GM18909 (cell line): ENCODE data around the gene ZNF45.
"Not testable (repeated sequence)": the region's sequence is repeated elsewhere in the genome, so short reads cannot be mapped to it uniquely, and the experiment has no call there.

Experiments used
- ATAC-seq: cut with Tn5 transposase; IDR thresholded peaks from one replicate; pipeline ENCODE4 v1.9.1; 2021; ENCODE audit warnings: mild to moderate bottlenecking; ENCODE audit not compliant: unreplicated experiment, poor library complexity

The ZNF45 gene

GRCh38 chr19:43934985-43935708 is at the start of gene ZNF45:
Gene ZNF45, minus strand, starts transcription at chr19:43935282. Its CDS starts 13,097 bp downstream, at chr19:43922185.
- ATAC-seq: peak; percentile 95

GRCh38 chr19:43984687-43985000 is 49.6 kb upstream of the ZNF45 start:
- no peak for ATAC-seq

DNA sequence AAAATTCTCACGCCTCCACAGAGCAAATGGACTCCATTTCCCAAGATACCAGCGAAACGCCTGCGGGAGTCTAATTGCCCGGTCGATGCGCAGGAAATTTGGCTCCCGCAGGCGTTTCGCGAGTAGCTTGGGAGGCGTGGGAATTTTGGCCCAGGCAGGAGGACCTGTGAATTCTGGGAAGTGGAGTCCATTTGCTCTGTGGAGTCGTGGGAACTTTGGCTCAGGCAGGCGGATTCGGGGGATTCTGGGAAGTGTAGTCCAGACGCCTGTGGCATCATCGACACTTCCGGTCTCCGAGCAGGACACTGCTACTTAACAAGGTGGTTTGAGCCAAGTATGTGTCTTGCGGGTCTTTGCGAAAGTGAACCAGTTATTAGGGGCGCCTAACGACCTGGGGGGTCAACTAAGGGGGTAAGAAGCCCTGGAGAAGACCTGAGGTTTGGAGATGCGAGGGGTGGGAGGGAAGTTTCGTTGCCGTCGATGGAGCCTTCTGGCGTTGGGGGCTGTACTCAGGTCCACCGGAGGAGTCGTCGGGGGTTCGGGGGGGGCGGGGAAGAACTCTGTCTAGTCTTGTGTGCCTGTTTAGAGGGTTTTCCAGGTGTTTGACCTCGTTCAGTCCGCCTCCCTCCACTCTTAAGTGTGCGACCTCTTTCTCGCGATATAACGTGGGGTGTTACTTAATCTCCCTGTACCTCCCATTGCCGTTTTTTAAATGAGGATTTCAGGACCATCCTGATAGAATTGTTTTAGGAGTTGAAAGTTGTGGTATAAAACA is 49.0 kb upstream of the ZNF45 start, which contains the start of gene ZNF155:
Gene ZNF155 (plus strand): TSS at position 277 of the 775 bp plus-strand sequence. CDS start 4,356 bp downstream, outside the sequence.
- ATAC-seq: peak; percentile 81

DNA sequence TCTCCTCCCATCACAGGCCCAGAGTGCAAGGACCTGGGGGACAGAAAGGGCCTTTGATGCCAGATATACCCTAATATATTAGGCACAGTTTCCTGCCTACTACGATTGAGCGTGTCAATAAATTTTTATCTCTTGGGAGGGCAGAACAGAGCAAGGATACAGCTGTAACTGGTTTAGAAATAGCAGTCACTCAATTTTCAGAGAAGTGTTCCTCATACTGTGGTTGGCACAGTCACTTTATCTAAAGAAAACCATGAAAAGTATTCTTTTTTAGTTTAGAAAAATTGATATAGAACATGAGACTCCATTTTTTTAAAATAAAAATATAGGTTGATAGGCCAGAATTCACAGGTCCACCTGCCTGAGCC is 48.4 kb upstream of the ZNF45 start:
- peak; percentile 12 for ATAC-seq

DNA sequence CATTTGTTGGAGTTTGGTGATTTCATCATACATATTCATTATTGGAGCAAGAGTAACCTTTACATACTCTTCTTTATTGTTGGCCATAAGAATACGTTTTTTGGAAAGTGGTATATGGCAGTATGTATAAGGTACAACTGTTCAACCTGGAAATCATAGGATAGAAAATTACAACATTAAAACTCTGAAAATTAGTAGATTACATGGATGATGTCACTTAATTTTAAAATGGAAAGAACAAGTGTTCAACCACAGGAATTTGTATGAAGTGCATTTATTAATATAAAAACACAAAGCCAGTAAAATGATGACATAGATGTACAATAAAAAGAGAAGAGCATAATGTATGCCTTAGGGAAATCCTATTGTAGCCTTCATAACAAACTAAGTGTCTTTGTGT is 41.6 kb upstream of the ZNF45 start:
- no peak for ATAC-seq

- ATAC-seq: no peak
These were observed 31.1 kb upstream of the ZNF45 start for GRCh38 chr19:43966079-43966694.

DNA sequence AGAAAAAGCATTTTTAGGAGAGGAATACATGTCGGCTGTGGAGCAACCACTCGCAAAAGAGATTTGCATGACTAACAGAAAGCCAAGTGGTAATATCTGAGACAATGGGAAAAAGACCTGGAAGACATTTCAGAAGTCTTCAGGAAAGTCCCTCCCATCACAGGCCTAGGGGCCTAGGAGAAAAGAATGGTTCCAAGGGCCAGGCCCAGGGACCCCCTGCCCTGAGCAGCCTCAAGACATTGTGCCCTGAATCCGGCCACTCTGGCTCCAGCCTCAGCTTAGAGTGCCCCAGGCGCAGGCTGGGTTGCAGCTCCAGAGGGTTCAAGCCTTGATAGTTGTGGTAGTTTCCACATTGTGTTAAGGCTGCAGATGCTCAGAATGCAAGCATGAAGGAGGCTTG is 25.3 kb upstream of the ZNF45 start:
- ATAC-seq: no peak

- ATAC-seq: no peak
These were observed 22.8 kb upstream of the ZNF45 start for GRCh38 chr19:43957891-43958290.

GRCh38 chr19:43956827-43957226 is 21.7 kb upstream of the ZNF45 start:
- ATAC-seq: no peak

- peak; percentile 92 for ATAC-seq
These were observed 16.0 kb upstream of the ZNF45 start, which contains the start of gene ZNF221 for GRCh38 chr19:43950834-43951645. Gene ZNF221, plus strand, starts transcription at chr19:43951228. Its CDS starts 11,499 bp downstream, at chr19:43962727.

DNA sequence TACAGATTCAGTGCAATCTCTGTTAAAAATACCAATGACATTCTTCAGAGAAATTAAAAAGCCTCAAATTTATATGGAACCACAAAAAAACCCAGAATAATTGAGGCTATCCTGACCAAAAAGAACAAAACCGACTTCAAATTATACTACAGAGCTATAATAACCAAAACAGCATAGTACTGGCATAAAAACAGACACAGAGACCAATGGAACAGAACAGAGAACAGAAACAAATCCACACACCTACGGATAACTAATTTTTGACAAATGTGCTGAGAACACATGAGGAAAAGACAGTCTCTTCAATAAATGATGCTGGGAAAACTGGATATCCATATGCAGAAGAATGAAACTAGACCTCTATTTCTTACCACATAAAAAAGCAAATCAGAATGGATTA is 14.7 kb upstream of the ZNF45 start:
- not testable (repeated sequence) for ATAC-seq

DNA sequence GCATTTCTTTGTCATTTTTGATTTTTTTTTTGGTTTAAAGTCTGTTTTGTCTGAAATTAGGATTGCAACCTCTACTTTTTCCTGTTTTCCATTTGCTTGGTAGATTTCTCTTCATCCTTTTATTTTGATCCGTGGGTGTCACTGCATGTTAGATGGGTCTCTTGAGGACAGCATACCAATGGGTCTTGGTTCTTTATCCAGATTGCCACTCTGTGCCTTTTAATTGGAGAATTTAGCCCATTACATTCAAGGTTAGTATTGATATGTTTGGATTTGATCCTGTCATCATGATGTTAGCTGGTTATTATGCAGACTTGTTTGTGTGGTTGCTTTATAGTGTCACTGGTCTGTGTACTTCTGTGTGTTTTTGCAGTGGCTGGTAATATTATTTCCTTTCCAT is 12.3 kb upstream of the ZNF45 start:
- ATAC-seq: not testable (repeated sequence)

GRCh38 chr19:43941209-43941608 is 6.1 kb upstream of the ZNF45 start:
- no peak for ATAC-seq

DNA sequence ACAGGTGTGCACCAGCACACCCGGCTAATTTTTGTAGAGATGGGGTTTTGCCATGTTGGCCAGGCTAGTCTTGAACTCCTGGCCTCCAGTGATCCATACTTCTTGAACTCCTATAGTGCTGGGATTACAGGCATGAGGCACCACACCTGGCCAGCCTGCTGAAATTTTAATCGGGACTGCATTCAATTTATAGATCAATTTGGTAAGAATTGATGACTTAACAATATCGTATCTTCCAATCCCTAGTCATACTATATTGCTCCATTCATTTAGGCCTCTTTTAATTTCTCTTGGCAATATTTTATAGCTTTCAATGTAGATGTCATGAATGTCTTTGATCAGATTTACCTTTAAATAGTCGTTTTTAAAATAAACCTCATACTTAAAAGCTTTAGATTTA is 5.6 kb upstream of the ZNF45 start:
- ATAC-seq: no peak

GRCh38 chr19:43939557-43940260 is 4.6 kb upstream of the ZNF45 start:
- no peak for ATAC-seq

- no peak for ATAC-seq
These were observed 1.1 kb upstream of the ZNF45 start for GRCh38 chr19:43936188-43936587.

DNA sequence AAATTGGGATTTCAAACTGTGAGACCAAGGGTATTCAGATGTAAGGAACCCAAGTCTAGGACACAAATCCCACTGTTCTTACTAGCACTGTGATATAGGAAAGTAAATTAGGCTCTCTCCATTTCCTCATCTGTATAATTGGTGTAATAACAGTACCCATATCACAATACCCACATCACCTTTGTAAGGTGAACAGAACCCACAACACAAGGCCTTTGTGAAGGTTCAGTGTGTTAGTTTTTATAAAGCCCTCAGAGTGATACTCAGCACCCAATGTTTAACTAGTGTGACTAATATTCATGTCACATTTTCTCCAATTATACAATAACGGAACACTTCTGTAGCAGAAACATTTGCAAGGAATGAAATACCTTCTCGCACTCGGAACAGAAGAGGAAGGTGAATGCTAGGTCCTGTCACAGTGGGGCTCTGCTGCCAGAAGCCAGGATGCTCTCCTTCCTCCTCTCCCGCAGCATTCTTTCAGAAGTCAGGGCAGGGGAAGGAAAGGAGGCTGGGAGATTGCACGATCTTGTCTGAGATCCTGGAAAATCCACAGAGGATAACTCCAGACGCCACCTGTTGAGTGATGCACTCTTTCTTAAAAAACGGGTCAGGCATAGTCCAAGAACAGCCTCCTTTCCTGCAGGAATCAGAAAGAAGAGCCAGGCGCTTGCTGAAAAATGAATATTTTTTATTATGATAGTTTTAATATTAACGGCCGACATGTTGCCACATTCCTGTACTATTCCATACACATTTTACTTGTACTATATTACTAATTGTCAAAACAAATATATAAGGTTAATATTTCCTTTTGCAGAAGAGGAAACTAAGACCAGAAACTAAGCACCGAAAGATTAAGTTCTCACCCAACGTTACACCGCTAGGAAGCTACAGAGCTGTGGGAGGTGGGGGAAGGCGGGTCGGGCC is 762 bp downstream of the ZNF45 start:
- ATAC-seq: no peak

GRCh38 chr19:43928820-43929219 is 6.3 kb downstream of the ZNF45 start:
- ATAC-seq: no peak

GRCh38 chr19:43923875-43924274 is 11.2 kb downstream of the ZNF45 start:
- no peak for ATAC-seq
